GM12873 (cell line): ENCODE measurements around the gene GNL1.

Experiments used
- CTCF ChIP-seq: IDR thresholded peaks from 2 replicates; pipeline ENCODE4 v1.5.1; 2012; ENCODE audit warnings: low read depth, mild to moderate bottlenecking, moderate library complexity, low read length, control low read depth; ENCODE audit not compliant: insufficient read depth; ENCODE audit errors: missing control alignments

Gene GNL1

GRCh38 chr6:30515944-30516753 lies 40.1 kb downstream of the GNL1 start:
- TF ChIP-seq CTCF = no peak

DNA sequence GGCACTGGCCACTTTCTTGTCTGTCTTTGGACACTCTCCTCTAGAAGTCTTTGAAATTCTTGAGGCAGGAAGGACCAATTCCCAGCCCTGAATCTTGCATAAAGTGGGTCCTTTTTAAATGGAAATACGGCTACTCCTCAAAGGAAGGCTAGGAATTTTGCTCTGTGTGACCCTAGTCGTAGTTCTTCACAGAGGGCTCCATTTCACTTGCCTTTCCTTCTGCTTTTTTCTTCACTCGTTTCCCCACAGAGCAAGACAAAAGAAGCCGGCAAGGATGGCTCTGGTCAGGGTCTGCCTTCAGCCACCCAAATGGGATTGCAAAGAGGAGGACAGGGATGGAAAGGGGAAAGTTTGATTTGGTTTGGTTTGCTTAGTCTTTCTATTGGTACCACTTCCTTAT lies 41.2 kb downstream of the GNL1 start:
- no peak for TF ChIP-seq CTCF

- TF ChIP-seq CTCF = no peak
These were observed 42.8 kb downstream of the GNL1 start for GRCh38 chr6:30513451-30513850.

DNA sequence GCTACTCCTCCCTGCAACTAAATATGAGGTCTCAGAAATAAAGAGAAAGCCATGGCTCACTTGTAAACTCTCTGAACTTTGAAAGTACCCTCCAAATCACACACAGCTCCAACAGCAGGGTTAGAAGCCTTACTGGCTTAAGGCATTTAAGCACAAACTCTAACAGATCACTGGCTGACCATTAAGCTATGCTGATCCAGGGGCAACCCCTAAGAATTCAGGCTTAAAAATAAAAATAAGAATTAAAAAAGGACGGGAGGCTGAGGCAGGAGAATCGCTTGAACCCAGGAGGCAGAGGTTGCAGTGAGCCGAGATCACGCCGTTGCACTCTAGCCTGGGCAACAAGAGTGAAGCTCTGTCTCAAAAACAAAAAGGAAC lies 45.1 kb downstream of the GNL1 start:
- TF ChIP-seq CTCF = no peak

DNA sequence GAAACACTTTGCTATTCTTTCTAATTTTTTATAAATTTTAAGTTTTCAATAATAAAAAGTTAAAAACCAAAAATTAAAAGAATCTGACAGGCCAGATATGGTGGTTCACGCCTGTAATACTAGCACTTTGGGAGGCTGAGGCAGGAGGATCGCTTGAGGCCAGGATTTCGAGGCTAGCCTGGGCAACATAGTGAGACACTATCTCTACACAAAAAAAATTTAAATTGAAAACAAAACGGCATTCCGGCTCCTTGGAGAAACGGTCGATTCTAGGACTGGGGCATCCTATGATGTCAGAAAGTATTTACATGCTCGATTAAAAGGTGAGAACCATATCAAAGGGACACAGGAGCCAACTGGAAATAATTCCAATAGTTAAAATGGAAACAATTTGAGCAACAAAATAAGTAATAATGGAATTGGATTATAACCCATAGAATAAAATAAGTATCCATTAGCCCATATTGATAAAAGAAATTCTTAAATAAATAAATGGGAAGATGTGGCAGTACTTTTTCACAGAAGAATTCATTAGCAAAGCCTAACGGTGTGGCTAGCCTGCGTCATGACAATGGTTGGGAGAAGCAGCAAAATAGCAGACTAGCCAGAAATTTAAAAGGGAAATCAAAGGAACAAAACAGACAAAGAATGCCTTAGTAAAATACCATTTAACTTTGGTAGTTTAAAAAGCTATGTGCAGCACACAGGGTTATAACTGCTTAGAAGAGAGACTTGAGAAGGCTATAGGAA lies 45.7 kb downstream of the GNL1 start:
- no peak for TF ChIP-seq CTCF

- no peak for TF ChIP-seq CTCF
These were observed 47.2 kb downstream of the GNL1 start for GRCh38 chr6:30508890-30509736.
